NCI-H524 treated with DMSO at 0.1 percent for 48 hours (cell line): ENCODE measurements around the gene APH1A.
A peak's percentile ranks its signal among the peaks of the same experiment; 100 is the strongest.
"Not testable (repeated sequence)": the region's sequence is repeated elsewhere in the genome, so short reads cannot be mapped to it uniquely, and the experiment has no call there.

Experiments used
- DNase-seq: peaks from one replicate; lab custom pipeline; 2025; lab: John Stamatoyannopoulos, UW

The APH1A gene

DNA sequence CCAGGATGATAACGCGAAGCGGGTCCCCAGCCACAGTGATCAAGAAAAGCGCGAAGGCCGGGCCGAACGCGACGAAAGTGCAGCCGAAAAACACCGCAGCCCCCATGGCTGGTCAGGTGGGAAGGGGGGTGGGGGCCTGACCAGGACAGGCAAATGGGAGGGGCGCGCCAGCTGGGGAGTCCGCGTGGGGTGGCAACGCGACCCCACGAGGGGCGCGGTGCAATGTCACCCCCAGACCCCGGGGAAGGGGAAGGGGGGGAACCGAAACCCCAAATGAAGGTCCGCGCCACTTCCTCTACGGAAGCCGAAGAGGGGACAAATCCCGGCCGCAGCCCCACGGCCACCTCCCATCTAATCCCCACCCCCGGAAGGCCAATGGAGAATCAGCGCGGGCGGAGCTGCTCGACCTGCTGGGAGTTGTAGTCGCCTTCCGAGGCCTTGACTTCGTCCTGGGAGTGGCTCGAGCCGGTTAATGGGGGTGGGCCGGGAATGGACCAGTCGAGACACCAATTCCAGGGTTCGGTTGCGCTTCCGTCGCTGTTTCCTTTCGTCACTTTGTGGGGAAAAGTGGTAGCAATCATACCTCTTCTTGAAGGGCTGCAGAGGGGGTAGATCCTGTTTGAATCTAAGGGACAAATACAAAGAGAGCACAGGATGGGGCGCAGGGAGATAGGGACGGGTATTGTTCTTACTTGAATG lies at the start of gene APH1A:
APH1A (minus strand) TSS at position 312 of the 699 bp plus-strand sequence; CDS start at position 106, 206 bp downstream.
- peak; percentile 59 for DNase-seq

DNA sequence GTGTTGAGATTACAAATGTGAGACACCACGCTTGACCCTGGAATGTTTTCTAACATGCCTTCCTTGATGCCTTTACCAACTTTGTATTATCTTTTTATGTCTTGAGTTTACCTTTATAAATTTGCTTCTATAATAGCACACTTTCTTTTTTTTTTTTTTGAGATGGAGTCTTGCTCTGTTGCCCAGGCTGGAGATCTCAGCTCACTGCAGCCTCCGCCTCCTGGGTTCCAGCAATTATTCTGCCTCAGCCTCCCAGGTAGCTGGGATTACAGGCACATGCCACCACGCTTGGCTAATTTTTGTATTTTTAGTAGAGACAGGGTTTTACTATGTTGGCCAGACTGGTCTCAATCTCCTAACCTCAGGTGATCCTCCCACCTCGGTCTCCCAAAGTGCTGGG lies 45.9 kb upstream of the APH1A start:
- not testable (repeated sequence) for DNase-seq

DNA sequence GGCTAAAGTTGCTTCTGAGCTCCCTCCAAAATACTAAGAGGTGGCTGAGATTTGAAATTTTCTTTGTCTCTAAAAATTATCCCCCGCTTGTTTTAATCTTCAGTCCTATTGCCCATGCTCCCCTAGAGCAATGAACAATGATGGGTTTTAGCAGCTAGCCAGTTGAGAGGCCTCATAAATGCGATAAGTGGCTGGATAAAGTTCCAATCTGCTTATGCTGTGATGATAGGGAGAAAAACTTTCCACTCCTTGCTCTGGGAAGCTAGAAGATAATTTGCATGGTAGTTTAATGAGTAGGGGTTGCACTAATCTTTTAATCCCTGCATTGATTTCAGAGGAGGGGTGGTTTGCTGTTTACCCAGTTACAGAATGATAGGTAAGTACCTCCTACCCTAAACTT lies 42.9 kb upstream of the APH1A start:
- DNase-seq: peak; percentile 53

DNA sequence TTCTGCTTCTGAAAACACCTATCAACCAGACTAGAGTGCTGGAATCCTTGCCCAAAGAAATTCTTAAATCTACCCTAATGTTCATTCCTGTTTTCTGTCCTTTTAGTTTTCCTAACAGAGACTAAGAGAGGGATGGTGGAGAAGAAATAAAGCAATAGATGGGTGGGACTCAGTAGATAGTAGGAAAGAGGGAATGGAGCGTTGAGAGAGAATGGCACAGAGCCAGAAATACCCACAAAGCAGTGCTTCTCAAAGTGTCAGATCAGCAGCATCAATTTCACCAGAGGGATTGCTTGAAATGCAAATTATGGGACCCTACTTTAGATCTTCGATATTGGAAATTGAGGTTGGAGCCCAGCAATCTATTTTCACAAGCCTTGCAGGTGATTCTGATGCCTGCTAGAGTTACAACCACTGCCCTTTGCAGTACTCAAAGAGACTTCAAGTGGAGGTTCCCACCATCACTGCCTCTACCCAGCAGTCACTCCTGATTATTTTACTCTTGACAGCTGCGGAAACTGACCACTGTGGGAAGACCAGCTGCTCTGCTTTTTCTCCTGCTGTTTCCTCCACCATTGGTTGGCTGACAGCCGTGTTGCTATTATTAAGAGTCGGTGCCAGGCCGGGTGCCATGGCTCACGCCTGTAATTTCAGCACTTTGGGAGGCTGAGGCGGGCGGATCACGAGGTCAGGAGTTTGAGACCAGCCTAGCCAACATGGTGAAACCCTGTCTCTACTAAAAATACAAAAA lies 41.1 kb upstream of the APH1A start:
- DNase-seq: peak; percentile 39

DNA sequence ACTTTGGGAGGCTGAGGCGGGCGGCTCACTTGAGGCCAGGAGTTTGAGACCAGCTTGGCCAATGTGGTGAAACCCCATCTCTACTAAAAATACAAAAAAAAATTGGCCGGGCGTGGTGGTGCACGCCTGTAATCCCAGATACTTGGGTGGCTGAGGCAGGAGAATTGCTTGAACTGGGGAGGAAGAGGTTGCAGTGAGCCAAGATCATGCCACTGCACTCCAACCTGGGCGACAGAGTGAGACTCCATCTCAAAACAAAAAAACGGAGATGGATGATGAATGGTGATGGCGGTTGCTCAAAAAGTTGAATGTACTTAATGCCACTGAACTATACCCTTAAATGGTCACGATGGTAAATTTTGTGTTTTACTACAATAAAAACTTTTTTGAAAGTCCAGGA lies 39.8 kb upstream of the APH1A start:
- not testable (repeated sequence) for DNase-seq

DNA sequence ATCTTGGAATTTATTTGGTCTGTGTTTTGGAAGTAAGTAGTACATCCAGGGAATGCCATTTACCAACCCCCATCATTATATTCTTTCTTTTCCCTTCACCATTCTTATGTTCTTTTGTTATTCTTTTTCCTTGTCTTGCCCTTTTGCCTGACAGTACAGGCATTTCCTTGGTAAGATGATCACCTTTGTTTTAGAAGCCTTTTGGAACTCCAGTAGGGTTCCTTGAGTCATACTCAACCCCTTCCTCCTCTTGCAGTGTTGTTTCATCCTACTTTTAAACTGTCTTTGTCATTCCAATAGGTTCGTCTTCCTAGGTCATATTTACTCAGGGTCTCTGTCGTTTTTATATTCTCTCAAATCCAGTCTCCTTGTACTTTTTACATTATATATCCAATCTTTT lies 34.1 kb upstream of the APH1A start:
- DNase-seq: no peak

DNA sequence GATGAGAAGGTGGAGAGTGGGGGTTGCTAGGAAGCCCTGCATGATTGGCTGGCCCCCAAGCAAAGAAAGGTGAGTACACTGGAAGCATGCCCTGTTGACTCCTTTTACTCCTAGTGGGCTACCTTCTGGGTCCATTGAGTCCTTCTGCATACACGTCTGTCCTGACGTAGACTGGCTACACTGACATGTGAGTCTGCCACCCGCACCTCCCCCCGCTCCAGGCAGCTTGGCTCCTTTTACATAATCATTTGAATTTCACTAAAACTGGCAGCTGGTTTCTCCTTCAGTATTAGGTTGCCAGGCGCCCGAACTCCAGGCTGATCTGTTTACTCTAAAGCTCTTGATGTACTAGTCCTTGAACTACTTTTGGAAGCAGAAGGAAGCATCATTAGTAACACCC lies 33.5 kb upstream of the APH1A start:
- DNase-seq: no peak

DNA sequence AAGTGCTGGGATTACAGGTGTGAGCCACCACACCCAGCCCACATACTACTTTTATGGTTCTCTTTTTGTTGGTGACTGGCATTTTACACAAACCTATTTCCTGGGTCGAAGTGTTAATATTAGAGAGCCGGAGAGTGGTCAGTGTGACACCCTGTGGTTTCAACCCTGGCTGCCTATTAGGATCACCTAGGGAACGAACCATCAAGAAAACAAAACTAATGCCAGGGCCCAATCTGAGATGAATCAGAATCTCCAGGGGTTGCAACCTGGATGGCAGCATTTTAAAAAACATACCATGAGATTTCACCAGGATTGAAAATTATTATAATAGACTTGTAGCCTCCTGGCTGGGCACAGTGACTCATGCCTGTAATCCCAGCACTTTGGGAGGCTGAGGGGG lies 30.9 kb upstream of the APH1A start:
- DNase-seq: no peak

DNA sequence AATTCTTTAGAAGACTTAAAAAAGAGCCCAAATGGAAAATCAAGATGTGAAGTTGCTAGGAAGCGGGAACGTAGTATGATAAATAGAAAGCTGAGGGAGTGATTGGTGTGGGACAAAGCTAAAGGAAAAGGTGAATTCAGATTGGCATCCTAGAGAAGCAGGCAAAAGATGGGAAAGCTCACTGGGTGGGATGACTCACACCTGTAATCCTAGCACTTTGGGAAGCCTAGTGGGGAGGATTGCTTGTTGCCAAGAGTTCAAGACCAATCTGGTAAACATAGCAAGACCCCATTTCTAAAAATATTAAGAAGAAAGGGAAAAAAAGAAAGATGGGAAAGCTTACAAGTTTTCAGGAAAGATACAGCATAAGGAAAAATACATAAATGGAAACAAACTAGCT lies 26.7 kb upstream of the APH1A start:
- DNase-seq: no peak

DNA sequence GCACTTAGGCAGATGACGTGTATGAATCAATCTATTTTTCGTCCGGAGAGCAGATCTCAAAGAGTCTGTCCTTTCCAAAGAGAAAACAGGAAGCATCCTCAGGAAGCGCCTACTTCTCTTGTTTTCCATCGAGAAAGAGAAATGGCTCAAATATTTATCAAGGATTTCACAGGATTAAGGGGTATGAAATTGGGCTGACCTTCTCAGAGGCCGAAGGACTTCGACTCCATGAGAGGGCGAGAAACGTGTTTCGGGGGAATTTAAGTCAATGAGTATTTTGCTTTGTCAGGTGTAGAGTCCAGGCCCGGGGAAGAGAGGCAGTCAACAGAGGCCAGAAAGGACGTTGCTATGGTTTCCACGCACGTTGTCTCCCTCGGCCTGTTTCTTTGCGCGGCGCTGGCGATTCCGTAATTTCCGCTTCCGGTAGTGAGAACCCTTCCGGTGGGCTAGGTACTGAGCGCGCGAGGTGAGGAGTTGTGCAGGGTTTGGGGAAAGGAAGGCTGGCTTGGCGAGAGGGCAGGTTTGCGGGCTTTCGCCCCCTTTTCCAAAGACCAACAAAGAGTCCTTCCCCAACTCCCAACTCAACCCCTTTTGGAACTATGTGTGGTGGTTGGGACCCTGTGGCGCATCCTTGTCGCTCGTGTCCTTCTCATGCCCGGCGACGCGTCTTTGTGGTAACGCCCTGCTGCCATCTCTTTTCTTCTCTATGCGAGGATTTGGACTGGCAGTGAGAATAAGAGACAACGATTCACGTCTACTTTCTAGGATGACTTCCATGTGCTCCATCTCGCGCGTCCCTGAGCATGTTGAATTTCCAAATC lies 24.8 kb upstream of the APH1A start, which contains the start of gene MRPS21:
MRPS21 (plus strand) TSS at position 429 of the 821 bp plus-strand sequence. CDS start 506 bp downstream, outside the sequence.
- peak; percentile 4 for DNase-seq

DNA sequence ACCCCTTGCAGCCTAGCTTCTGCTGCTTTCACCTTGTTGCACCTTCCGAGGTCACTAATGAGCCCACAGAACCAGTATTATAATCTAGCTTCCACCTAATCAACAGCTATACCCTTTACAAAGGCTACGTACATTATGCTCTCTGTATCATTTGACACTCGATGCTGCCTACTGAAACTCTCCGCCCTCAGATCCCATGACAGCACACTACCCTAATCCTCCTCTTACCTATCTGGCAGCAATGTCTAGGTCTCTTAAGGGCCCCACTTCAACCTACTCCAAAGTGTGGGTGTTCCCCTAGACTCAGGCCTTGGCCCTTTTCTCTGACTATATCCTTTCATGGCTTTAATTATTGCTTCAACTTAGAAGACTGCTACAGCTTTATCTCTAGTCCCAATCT lies 20.0 kb upstream of the APH1A start:
- DNase-seq: no peak

DNA sequence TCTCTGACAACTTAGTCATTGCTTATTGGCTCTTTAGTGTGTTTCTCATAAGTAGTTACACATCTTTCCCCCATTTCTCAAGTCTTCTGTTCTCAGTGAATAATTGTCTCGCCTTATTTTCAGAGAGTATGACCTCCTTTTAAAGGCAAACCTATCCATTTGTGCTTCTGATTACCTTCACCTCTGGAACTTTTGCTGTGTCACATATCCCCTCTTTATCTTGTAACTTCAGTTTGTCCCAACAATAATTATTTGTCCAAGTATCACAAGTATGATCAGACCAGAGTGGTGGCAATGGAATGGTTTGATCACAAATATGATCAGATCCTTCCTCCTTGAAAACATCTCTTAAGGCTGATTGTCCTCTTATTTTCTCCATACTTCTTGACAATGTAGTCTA lies 19.6 kb upstream of the APH1A start:
- no peak for DNase-seq

DNA sequence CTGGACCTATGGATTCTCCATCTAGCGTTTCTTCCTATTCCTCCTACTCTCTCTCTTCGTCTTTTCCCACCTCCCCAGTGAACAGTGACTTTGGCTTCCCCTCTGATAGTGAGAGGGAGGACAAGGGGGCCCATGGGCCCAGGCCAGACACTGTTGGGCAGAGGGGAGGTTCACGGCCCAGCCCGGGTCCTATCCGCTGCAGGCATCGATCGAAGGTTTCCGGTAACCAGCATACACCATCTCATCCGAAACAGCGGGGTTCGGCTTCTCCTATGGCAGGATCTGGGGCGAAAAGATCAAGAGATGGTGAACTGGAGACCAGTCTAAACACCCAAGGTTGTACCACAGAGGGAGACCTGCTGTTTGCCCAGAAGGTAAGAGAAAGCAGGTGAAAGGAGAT lies 14.4 kb upstream of the APH1A start:
- no peak for DNase-seq

DNA sequence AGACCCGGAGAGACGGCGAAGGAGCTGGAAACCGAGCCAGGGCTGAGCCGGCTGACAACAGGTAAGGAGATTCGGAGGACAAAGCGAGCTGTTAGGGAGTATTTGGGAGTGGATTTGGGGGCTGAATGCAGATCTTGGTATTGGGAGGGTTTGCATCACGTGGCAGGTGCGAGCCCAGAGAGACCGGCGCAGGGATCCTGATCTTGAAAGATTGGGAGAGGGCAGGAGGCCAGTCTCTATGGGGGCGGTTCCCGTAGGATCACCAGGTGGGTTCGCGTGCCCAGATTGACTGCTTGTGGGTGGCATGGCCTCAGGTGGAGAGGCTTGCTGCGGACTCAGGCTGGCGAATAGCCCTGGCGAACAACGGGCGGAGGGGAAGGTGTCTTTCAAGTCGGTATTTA lies 13.7 kb upstream of the APH1A start:
- no peak for DNase-seq

DNA sequence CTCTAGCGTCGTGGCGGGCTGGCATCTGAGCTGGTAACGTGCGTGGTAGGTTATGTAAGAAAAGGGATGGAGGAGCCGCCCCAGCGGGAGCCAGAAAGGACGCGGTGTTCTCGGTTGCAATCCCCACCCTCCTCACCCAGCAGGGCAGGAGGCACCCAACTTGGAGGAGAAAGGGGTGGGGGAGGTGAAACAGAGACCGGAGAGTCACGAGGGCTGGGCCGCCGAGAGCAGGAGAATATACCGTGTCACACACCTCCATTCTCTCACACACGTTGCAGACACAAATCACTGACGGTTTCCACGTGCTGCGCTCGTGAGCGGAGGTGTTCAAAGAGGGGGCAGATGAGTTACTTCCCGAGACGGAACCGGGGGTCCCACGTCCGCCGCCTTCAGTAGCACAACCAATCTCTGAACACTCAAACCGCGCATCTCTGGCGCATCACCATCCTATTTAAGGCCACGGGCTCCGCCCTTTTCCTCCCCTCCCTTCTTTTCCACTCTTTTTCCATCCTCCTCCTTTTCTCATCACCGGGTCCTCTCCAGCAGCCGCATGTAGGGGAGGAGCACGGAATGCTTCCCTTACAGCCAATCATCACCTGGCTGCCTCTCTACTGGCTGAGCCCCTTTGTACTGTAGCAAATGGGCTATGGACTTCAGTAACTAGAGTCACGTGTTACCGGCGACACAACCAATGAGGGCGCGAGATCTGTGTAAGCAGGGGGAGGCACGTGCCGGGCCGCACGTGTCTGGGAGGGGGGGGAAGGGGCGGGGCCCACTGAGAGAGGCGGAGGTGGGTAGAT lies 13.1 kb upstream of the APH1A start, which contains the start of gene CIART:
CIART (plus strand) TSS at position 797 of the 800 bp plus-strand sequence. CDS start 714 bp downstream, outside the sequence.
- peak; percentile 59 for DNase-seq

DNA sequence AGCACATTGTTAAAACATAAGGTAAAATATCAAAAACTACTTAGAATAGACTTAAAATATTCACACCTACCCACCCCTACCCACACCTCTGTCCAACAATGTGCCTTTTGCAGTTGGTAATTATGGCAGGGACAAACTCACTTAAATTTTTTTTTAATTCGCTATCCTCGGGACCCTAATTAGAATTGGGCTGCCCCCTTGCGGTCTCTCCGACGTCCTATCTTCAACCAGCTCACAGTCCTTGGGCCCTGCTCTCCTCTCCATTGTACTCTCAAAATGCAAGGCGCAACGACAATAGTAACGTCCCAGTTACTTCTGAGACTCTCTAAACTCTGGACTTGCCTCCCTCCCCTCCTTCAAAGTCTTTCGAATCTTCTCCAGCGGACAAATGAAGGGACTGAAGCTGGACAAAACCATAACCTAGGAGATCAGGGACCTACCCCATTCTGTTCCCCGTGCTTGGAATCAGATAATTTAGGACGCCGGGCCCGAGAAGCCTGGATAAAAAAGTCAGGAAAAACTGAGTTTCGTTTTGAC lies 12.5 kb upstream of the APH1A start:
- no peak for DNase-seq

DNA sequence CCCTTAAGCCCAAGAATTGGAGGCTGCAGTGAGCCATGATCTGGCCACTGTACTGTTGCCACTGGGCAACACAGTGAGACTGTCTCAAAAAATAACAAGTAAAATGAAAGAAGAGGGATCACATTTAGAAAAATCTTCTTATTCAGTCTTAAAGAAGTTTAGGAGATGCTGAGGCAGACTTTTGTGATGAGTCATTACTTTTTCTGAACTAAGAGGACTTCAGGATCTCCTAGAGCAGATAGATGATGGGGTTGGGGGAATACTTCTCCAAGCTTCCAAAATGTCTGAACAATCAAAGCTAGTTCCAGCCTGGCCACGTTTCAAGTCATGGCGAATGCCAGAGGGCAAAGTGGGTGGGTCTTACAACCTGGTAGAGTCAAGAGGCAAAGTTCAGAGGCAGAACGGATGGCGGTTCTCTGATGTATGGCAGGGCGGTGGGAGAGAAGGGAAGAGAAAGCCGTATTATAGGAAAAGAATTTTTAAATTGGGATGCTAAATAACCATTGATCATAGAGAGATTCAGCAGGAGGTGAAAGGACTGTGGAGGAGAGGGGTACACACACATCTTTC lies 11.4 kb upstream of the APH1A start:
- DNase-seq: no peak

DNA sequence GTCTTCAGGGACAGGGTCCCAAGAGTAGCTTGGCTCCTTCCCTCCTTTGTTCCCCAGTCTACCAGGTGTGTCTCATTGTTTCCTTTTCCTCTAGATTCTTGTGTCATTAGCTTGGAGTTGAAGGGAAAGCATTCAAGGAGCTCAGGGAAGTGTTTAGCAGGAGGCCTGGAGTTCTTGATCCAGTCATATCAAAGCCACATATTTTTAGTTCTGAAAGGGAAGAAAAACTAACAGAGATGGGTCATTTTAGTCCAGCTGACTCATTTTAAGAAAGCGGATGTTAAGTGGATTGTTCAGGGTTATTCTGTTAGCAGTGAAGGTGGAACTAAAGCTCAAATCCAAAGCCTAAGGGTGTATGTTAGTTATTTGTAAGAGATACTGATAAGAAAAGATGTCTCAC lies 4.5 kb upstream of the APH1A start:
- no peak for DNase-seq

DNA sequence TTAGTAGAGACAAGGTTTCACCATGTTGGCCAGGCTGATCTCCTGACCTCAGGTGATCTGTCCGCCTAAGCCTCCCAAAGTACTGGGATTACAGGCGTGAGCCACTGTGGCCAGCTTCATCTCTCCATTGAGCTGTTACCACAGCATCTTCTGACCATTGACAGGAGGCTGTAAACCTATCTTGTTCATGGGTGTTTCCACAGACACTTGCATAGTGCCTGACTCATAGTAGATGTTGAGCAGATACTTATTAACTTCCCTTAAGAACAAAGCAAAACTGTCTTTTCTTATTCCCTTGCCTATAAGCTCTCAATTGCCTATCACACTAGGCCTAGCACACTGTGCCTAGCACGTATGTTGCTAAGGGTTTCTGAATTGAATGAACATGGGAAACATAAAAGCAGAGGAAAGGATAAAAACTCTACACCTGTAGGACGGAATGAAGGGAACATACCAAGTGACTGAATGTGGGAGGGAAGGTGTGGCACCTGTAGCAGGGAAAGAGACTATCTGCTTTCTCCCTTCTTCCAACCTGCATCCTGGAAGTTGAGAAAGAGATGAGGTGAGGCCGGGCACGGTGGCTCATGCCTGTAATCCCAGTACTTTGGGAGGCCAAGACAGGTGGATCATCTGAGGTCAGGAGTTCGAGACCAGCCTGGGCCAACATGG lies 2.6 kb upstream of the APH1A start:
- no peak for DNase-seq

DNA sequence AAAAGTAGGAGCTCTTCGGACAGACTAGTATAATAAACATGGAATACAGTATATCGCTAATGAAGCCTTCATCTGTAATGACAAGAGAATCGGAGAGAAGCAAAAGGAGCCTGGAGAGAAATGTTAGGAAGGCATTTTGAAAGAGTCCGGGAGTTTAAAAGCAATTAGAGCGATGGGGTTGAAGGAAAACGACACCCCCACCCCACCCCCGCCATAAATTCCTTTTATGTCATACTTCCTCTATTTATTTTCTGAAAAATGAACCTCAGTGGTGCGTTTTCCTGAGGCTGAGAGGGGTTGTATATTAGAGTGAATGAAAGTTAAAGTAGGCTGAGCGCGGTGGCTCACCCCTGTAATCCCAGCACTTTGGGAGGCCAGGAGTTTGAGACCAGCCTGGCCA lies 635 bp upstream of the APH1A start:
- DNase-seq: no peak

DNA sequence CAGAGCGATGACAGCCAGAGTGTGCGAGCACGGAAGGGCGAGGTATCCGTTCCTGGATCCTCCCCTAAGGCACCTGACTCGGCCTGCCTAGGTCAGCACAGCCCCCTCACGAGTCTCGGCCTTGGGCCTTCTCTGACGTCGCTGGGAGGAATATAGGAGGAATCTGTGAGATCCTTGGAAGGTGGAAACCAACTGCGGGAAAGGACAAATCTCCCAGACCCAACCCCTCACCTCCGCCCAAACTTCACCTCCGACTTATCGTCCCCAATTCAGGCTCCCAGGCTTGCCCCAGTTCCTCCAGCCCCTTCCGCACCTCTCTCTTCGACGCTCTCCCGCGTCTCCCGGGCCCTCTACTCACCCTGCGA lies 494 bp downstream of the APH1A start:
- no peak for DNase-seq
